ENCODE data around the gene BDKRB1. TPM values are rescaled to one million over a fixed set of nuclear protein-coding genes. Genes with fewer than 3 reads are reported as not detected.

Gene BDKRB1
- total and polyA plus RNA-seq, 9 of the 15 experiments (the other 6 are each of a cell fraction or from before 2014, with no cell fraction given): 0.06 to 0.23 (median 0.09) TPM; not detected in 1

- H3K79me2 ChIP-seq (ENCODE audit: control insufficient read depth, insufficient read depth, low read length): no peaks in the 10 kb centered on the region
- CTCF ChIA-PET (ENCODE audit: low intra/inter-chr PET ratio): no interaction called here
- no peak overlapping the region for H3K27ac ChIP-seq (ENCODE audit: extremely low read depth, low read depth, low read length)
- H3K4me2 ChIP-seq (ENCODE audit: insufficient read depth, low read length): no peak overlapping the region
- no peaks in the 10 kb centered on the region for H3K9me1 ChIP-seq (ENCODE audit: control insufficient read depth, insufficient read depth, low read length)
- H3K9me3 ChIP-seq (replicated peaks; ENCODE audit: control insufficient read depth, insufficient read depth, low read depth, low read length): no peaks in the 10 kb centered on the region
- POLR2A ChIA-PET: interaction anchor here (0.6 kb wide), 1 partner anchor 12 kb away, joined by 3 read pairs; no protein-coding TSS in a partner anchor
- BruUV-seq (replicated peaks): no TSS peak
- H3K9ac ChIP-seq (ENCODE audit: insufficient read depth in 1 of 2, low read depth in 2 of 2, low read length in 2 of 2): 0 out of 4 replicates have a peak overlapping the region, but pooled peaks of 1 of the 2 experiments have one; percentile 19
- no peaks in the 10 kb centered on the region for H3K27me3 ChIP-seq (ENCODE audit: control insufficient read depth in 2 of 2, insufficient read depth in 2 of 2, low read length in 2 of 2)
- FAIRE-seq (peak; percentile 11), ATAC-seq (peak; percentile 57; the same call in 2 of the 3 replicates), DNase-seq (ENCODE audit: extremely low read depth in 1 of 4, low spot score in 3 of 4) (peak in 1 of 4 experiments; percentile 20)
- peak in 1 of 3 experiments; percentile 34 for TF ChIP-seq YY1 (IDR thresholded peaks at IDR 0.05; ENCODE audit: borderline replicate concordance in 1 of 3, control insufficient read depth in 1 of 3, extremely low read depth in 1 of 3, insufficient read depth in 3 of 3, insufficient read length in 1 of 3, insufficient replicate concordance in 2 of 3, low read depth in 1 of 3, low read length in 2 of 3)
- TF ChIP-seq, protein P1, sequence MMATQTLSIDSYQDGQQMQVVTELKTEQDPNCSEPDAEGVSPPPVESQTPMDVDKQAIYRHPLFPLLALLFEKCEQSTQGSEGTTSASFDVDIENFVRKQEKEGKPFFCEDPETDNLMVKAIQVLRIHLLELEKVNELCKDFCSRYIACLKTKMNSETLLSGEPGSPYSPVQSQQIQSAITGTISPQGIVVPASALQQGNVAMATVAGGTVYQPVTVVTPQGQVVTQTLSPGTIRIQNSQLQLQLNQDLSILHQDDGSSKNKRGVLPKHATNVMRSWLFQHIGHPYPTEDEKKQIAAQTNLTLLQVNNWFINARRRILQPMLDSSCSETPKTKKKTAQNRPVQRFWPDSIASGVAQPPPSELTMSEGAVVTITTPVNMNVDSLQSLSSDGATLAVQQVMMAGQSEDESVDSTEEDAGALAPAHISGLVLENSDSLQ (IDR thresholded peaks at IDR 0.05): peak; percentile 47; the same call in 1 of the 2 replicates
- TF ChIP-seq, protein P2, sequence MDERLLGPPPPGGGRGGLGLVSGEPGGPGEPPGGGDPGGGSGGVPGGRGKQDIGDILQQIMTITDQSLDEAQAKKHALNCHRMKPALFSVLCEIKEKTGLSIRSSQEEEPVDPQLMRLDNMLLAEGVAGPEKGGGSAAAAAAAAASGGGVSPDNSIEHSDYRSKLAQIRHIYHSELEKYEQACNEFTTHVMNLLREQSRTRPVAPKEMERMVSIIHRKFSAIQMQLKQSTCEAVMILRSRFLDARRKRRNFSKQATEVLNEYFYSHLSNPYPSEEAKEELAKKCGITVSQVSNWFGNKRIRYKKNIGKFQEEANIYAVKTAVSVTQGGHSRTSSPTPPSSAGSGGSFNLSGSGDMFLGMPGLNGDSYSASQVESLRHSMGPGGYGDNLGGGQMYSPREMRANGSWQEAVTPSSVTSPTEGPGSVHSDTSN (CRISPR knock-in tag; IDR thresholded peaks at IDR 0.05; ENCODE audit: low read depth): no peak
- TF ChIP-seq, protein P2 (tag; conservative IDR thresholded peaks at IDR 0.05; ENCODE audit: low read depth): peak; percentile 90
- TF ChIP-seq ZNF146 (CRISPR knock-in tag; IDR thresholded peaks at IDR 0.05; ENCODE audit: unreplicated experiment): no peak
- TF ChIP-seq MEIS2 (IDR thresholded peaks at IDR 0.05; ENCODE audit: partially characterized antibody): peak; percentile 85
- no peak for TF ChIP-seq MEF2D (tag; conservative IDR thresholded peaks at IDR 0.05; ENCODE audit: low read depth)
- intact Hi-C loops (cut with micrococcal nuclease): no loop called here
- no peaks in the 10 kb centered on the region for H3K4me1 ChIP-seq (replicated peaks in 1 of 2; ENCODE audit: control insufficient read depth in 2 of 2, insufficient read depth in 2 of 2, low read length in 2 of 2)
- no peaks in the 10 kb centered on the region for H4K20me1 ChIP-seq (replicated peaks; ENCODE audit: control insufficient read depth, insufficient read depth, low read length)
- in situ Hi-C loops (cut with MboI): no loop called here
- no peak overlapping the region for H2AFZ ChIP-seq (ENCODE audit: low read depth, low read length)
- H3K4me3 ChIP-seq: no peak overlapping the region
- WGBS (ENCODE audit: insufficient coverage, low coverage, missing lambda C conversion rate): 29% methylated on average over 8 of the region's 17 CpGs
- peaks cover 22% of the 10 kb centered on the region; the same call in 2 of the 3 replicates for H3K36me3 ChIP-seq (ENCODE audit: control insufficient read depth, insufficient read depth, low read length)
Measured at GRCh38 chr14:96285667-96286066, 29.7 kb downstream of the BDKRB1 start.
